IgD-negative memory B cell (primary cell): ENCODE results near the gene RPS6KA6. TPM values are rescaled to one million over a fixed set of nuclear protein-coding genes. Genes with fewer than 3 reads are reported as not detected.
"Not testable (repeated sequence)": the region's sequence is repeated elsewhere in the genome, so short reads cannot be mapped to it uniquely, and the experiment has no call there.

Experiments used
- H3K27ac Mint-ChIP-seq, 3 donors: one replicate each; pipeline ENCODE4 v1.8.0; 2020 to 2022; ENCODE audit warnings: mild to moderate bottlenecking in 3 of 3, mixed read lengths in 3 of 3, moderate library complexity in 1 of 3
- H3K27me3 Mint-ChIP-seq: one replicate; pipeline ENCODE4 v1.8.0; 2021; ENCODE audit warnings: mixed read lengths
- H3K36me3 Mint-ChIP-seq: one replicate; pipeline ENCODE4 v1.8.0; 2020; ENCODE audit warnings: mild to moderate bottlenecking, mixed read lengths
- H3K4me1 Mint-ChIP-seq, 3 donors: one replicate each; pipeline ENCODE4 v1.8.0; 2020 to 2022; ENCODE audit warnings: mixed read lengths in 3 of 3, mild to moderate bottlenecking in 1 of 3
- H3K4me3 Mint-ChIP-seq, 4 donors: one replicate each; pipeline ENCODE4 v1.8.0; 2020 to 2022; ENCODE audit warnings: mild to moderate bottlenecking in 4 of 4, mixed read lengths in 4 of 4, moderate library complexity in 3 of 4
- H3K9me3 Mint-ChIP-seq, 3 donors: one replicate each; pipeline ENCODE4 v1.8.0; 2020 to 2021; ENCODE audit warnings: mixed read lengths in 3 of 3, mild to moderate bottlenecking in 1 of 3
- polyA plus RNA-seq: library from polyadenylated mRNA; unstranded; fragments of 300-500 nt; fragmentation: Illumina TruSeq; gene quantifications from one replicate; pipeline ENCODE4 v1.2.3, GENCODE V29; 2021

Gene RPS6KA6
- polyA plus RNA-seq, 1 donor from 2014 or later: 0.86 TPM

DNA sequence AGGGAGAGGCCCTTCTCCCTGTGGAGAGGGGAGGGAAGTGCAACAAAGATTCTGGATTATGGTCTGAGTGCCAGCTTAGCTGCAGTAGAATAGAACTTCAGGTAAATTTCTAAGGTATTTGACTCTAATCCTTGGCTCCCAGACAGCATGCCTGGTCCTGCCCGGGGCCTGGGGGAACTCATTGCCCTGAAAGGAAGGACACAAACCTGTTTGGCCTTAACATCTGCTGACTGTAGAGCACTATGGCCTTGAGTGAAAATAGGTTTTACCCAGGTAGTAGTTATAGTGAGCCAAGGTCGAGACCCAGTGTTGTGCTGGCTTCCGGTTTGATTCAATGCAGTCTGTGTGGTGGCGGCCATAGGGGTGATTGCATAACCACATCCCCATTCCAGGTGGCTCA is 64.4 kb downstream of the RPS6KA6 start:
- H3K36me3 Mint-ChIP-seq: no peaks in the 10 kb centered on the region
- no peaks in the 10 kb centered on the region for H3K4me1 Mint-ChIP-seq
- H3K27ac Mint-ChIP-seq: no peak overlapping the region

DNA sequence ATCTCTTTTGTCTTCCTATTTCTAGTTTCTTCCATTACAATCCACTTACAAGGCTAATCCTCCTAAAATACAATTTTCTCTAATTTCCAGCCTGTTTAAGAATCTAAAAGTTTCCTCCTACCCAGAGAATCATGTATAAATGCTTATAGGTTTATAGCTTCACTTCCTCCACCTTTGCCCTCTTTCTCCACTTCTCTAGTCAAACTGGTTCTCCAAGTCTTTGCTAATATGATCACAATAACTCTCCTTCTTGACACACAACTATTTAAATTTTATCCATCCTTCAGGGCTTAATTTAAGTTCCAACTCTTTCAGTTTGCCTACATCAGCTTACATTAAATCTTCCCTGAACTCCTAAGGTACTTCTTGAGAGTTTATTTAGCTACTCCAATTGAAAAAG is 69.2 kb downstream of the RPS6KA6 start:
- H3K4me1 Mint-ChIP-seq: no peaks in the 10 kb centered on the region
- H3K27ac Mint-ChIP-seq: no peak overlapping the region
- peaks cover 2% of the 10 kb centered on the region for H3K27me3 Mint-ChIP-seq
- H3K36me3 Mint-ChIP-seq: peaks cover 2% of the 10 kb centered on the region
- no peak overlapping the region for H3K4me3 Mint-ChIP-seq
- peaks cover 0 to 2% (median under 1%) of the 10 kb centered on the region in 3 donors for H3K9me3 Mint-ChIP-seq

More for the DNA sequence above, 64.4 kb downstream of the RPS6KA6 start:
- peaks cover 2 to 7% (median 2%) of the 10 kb centered on the region in 3 donors for H3K9me3 Mint-ChIP-seq
- peaks cover 2% of the 10 kb centered on the region for H3K27me3 Mint-ChIP-seq
- H3K4me3 Mint-ChIP-seq: no peak overlapping the region

DNA sequence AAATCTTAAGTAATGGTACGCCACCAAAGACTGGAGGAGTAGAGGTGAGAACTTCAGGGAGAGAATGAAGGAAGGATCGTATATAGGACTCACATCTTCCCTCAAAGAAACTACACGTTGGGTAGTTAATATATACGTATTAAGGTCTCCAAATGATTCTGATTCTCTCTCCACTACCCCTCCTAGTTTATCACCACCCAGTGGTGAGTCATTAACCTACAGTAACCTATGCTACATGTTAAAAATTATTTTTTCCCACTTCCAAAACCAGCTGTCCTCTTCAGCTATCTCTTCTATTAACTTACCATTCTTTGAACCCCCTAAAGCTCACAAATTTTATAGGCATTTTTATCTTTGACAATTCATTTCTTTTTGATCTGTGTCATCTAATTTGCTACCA is 69.7 kb downstream of the RPS6KA6 start:
- H3K27ac Mint-ChIP-seq: no peak overlapping the region
- H3K27me3 Mint-ChIP-seq: peaks cover 2% of the 10 kb centered on the region
- H3K9me3 Mint-ChIP-seq: peaks cover 0 to 5% (median 5%) of the 10 kb centered on the region in 3 donors
- H3K4me3 Mint-ChIP-seq: no peak overlapping the region
- H3K36me3 Mint-ChIP-seq: peaks cover 2% of the 10 kb centered on the region
- H3K4me1 Mint-ChIP-seq: no peaks in the 10 kb centered on the region

DNA sequence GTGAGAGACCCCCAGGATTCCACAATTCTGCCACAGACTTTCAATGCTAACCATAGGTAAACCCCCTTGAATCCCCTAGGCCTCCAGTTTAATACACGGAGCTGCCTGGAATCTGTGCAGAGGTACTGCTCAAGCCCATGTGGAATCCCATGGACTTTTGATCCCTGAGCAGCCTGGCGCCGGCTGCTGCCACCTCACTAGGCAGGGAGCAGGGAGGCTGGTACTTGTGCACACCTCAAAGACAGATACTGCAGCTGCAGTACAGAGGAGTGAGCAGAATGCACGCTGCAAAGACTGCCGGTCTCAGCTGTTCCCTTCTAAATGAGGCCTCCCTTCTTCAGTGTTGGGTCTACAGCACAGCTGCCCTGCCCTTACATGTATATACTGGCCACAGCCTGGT is 79.4 kb downstream of the RPS6KA6 start:
- no peaks in the 10 kb centered on the region for H3K27me3 Mint-ChIP-seq
- H3K36me3 Mint-ChIP-seq: no peaks in the 10 kb centered on the region
- H3K4me3 Mint-ChIP-seq: peak overlapping the region in 1 of 4 donors; percentile 61
- peaks cover 0 to 8% (median 3%) of the 10 kb centered on the region in 3 donors for H3K9me3 Mint-ChIP-seq
- no peaks in the 10 kb centered on the region for H3K4me1 Mint-ChIP-seq
- H3K27ac Mint-ChIP-seq: no peak overlapping the region

DNA sequence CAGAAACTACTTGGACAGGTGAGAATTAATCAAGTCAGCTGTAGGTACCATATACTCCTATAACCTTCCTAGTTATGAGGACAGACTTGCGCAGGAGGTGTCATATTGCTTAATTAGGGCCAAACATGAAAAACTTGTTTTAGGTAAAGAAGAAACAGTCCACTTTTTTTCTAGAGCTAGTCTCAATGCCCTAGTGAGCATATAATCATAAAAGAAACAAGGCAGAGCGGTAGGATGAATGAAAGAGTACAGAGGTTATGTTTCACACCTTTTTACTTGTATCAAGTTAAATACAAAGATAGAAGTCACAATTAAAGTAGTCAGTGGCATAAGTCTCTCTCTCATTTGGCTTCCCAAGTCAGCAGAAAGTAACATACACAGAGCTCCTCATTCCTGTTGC is 88.9 kb downstream of the RPS6KA6 start:
- Mint-ChIP-seq H3K9me3 (no peaks in the 10 kb centered on the region), H3K4me1 (no peaks in the 10 kb centered on the region)

DNA sequence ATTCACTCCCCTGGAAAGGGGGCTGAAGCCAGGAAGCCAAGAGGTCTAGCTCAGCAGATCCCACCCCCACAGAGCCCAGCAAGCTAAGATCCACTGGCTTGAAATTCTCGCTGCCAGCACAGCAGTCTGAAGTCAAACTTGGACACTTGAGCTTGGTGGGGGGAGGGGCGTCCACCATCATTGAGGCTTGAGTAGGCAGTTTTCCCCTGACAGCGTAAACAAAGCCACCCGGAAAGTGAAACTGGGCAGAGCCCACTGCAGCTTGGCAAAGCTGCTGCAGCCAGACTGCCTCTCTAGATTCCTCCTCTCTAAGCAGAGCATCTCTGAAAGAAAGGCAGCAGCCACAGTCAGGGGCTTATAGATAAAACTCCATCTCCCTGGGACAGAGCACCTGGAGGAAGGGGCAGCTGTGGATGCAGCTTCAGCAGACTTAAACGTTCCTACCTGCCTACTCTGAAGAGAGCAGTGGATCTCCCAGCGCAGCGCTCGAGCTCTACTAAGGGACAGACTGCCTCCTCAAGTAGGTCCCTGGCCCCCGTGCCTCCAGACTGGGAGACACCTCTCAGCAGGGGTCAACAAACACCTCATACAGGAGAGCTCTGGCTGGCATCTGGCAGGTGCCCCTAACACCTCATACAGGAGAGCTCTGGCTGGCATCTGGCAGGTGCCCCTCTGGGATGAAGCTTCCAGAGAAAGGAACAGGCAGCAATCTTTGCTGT is 108.4 kb downstream of the RPS6KA6 start:
- not testable (repeated sequence) for H3K4me1 Mint-ChIP-seq, H3K36me3 Mint-ChIP-seq, H3K4me3 Mint-ChIP-seq, H3K9me3 Mint-ChIP-seq, H3K27ac Mint-ChIP-seq, H3K27me3 Mint-ChIP-seq

More for the DNA sequence above, 88.9 kb downstream of the RPS6KA6 start:
- Mint-ChIP-seq H3K27ac (no peak overlapping the region), H3K36me3 (no peaks in the 10 kb centered on the region), H3K27me3 (no peaks in the 10 kb centered on the region), H3K4me3 (no peak overlapping the region)

DNA sequence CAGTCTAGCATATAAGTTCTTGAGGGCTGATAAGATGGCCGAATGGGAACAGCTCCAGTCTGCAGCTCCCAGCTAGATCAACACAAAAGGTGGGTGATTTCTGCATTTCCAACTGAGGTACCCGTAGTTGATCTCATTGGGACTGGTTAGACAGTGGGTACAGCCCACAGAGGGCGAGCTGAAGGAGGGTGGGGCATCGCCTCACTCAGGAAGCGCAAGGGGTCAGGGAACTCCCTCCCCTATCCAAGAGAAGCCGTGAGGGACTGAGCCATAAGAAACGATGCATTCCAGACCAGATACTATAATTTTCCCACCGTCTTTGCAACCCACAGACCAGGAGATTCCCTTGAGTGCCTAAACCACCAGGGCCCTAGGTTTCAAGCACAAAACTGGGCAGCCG is 109.0 kb downstream of the RPS6KA6 start:
- Mint-ChIP-seq H3K4me1 (no peaks in the 10 kb centered on the region), H3K4me3 (no peak overlapping the region), H3K36me3 (no peaks in the 10 kb centered on the region), H3K27me3 (no peaks in the 10 kb centered on the region), H3K27ac (no peak overlapping the region), H3K9me3 (peaks cover 0 to 8% (median 3%) of the 10 kb centered on the region in 3 donors)

DNA sequence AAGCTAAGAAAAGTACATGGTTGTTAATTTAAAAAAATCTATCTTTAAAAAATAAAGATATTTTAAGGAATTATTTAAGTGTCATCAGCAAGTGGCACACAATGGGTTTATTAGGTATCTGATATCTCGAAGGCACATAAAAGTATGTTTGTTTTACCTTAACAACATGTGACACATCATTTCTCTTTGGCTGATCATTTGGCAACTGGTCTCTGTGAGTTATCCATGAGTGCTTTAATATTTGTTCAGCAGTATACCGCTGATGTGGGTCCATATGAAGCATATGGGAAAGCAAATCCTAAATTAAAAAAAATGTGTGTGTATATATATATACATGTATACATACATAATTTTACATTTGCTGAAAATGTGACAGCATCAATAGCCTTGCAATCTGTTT is 123.2 kb downstream of the RPS6KA6 start:
- no peaks in the 10 kb centered on the region for H3K4me1 Mint-ChIP-seq
- no peaks in the 10 kb centered on the region for H3K9me3 Mint-ChIP-seq
- no peaks in the 10 kb centered on the region for H3K36me3 Mint-ChIP-seq
- H3K27ac Mint-ChIP-seq: no peak overlapping the region
- H3K4me3 Mint-ChIP-seq: no peak overlapping the region
- peaks cover 2% of the 10 kb centered on the region for H3K27me3 Mint-ChIP-seq

DNA sequence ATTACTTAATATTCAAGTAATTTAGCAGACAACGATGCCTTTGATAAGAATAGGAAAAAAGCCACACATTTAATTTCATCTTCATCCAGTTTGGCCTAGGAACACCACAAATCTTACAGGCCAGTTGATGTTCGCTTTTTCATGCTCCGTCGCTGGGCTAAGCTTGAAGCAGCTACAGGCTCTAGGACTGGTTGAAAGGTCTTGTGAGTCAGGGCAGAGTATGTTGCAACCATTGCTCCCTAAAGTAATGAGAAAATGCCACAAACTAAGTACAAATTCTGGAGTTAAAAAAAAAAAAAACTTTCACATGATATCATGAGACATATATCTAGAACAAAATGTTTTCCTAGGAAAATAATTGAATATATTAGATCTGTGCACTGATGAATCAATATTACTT is 123.8 kb downstream of the RPS6KA6 start:
- Mint-ChIP-seq H3K27me3 (peaks cover 2% of the 10 kb centered on the region), H3K27ac (no peak overlapping the region), H3K9me3 (no peaks in the 10 kb centered on the region), H3K4me3 (no peak overlapping the region), H3K4me1 (no peaks in the 10 kb centered on the region), H3K36me3 (no peaks in the 10 kb centered on the region)

DNA sequence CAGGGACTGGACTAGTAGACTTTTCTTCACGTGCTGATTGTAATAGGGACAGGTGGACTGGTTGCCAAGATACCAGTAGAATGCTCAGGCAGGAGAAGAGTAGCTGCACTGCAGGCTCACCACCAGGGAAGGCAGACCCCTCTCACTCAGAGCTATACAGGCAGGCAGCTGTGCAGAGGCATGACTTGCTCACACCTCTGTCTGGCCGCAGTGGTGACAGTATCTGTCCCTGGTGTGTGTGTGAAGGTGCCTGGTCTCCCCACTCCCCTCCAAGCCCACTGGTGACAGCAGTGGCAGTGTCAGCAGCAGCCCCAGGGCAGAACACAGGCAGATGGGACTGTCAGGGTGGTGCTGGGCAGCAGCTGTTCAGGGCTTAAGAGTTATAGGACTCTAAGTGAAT is 140.7 kb downstream of the RPS6KA6 start:
- peaks cover 0 to 2% (median 2%) of the 10 kb centered on the region in 3 donors for H3K9me3 Mint-ChIP-seq
- no peak overlapping the region for H3K4me3 Mint-ChIP-seq
- no peaks in the 10 kb centered on the region for H3K4me1 Mint-ChIP-seq
- H3K27ac Mint-ChIP-seq: no peak overlapping the region
- H3K27me3 Mint-ChIP-seq: peaks cover 2% of the 10 kb centered on the region
- no peaks in the 10 kb centered on the region for H3K36me3 Mint-ChIP-seq

DNA sequence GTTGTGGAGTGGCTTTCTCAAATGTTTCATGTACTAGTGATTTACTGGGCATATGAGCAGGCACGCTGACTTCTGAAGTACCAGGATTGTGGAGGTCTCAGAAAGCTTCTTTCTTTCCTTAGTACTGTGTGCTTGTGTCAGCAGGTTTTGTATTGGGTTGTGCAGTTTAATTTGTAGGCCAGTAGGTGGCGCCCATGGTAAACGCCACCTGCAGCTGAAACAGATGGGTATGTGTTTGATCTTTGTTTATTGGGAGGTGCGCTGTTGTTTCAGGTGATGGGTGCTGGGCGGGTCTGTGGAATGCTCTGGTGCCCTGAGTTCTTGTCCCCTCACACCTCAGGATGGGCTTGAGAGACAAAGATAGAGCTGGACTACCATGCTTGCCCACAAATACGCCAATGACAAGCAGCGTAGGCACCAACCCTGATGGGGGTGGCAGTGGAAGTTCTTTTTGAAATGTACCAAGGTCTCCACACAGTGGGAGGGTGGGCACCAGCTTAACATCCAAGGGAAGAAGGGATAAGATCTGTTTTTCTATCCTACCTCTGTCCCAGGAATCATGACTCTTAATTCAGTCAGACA is 141.5 kb downstream of the RPS6KA6 start:
- Mint-ChIP-seq H3K27ac (no peak overlapping the region), H3K27me3 (peaks cover 2% of the 10 kb centered on the region), H3K4me1 (no peaks in the 10 kb centered on the region), H3K4me3 (no peak overlapping the region), H3K36me3 (no peaks in the 10 kb centered on the region), H3K9me3 (peaks cover 0 to 2% (median 2%) of the 10 kb centered on the region in 3 donors)

DNA sequence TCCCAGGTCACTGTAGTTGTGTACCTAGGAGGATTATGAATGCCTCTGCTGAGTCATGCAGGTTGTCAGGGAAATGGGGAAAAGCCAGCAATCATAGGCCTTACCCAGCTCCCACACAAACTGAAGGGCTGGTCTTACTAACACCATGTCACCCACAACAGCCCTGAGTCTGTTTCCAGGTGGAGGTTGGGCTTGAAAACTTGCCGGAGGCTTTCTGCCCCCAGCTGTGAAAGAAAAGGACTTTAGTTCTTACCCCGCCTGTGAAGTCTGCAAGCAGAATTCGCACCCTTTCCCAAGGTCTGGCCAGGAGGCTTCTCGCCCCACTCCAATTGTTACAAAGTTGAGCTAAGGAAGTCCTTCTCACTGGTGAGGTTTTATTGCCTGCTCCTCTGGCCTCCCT is 143.9 kb downstream of the RPS6KA6 start:
- no peak overlapping the region for H3K27ac Mint-ChIP-seq
- no peaks in the 10 kb centered on the region for H3K4me1 Mint-ChIP-seq
- H3K9me3 Mint-ChIP-seq: peaks cover 0 to 3% (median 2%) of the 10 kb centered on the region in 3 donors
- no peak overlapping the region for H3K4me3 Mint-ChIP-seq
- peaks cover 2% of the 10 kb centered on the region for H3K27me3 Mint-ChIP-seq
- no peaks in the 10 kb centered on the region for H3K36me3 Mint-ChIP-seq
